Head of caudate nucleus (tissue), 42 donors: Measurements from ENCODE around the gene ASB1.
"Not testable (repeated sequence)": the region's sequence is repeated elsewhere in the genome, so short reads cannot be mapped to it uniquely, and the experiment has no call there.

Source experiments
- DNase-seq, 42 donors: peaks; one replicate each; pipeline versions ENCODE4 v3.0.0 to v3.0.0-alpha.2; 2020 to 2021; ENCODE audit warnings: mixed read lengths in 7 of 42
- intact Hi-C: fragments of 100-400 bp; cut with DNase I; formaldehyde crosslinking; loops from one replicate; pipeline ENCODE4 v1.15.0; 2022

Gene ASB1

GRCh38 chr2:238401551-238401950 lies 25.2 kb upstream of the ASB1 start:
- intact Hi-C loops: no loop called here
- no peak for DNase-seq

DNA sequence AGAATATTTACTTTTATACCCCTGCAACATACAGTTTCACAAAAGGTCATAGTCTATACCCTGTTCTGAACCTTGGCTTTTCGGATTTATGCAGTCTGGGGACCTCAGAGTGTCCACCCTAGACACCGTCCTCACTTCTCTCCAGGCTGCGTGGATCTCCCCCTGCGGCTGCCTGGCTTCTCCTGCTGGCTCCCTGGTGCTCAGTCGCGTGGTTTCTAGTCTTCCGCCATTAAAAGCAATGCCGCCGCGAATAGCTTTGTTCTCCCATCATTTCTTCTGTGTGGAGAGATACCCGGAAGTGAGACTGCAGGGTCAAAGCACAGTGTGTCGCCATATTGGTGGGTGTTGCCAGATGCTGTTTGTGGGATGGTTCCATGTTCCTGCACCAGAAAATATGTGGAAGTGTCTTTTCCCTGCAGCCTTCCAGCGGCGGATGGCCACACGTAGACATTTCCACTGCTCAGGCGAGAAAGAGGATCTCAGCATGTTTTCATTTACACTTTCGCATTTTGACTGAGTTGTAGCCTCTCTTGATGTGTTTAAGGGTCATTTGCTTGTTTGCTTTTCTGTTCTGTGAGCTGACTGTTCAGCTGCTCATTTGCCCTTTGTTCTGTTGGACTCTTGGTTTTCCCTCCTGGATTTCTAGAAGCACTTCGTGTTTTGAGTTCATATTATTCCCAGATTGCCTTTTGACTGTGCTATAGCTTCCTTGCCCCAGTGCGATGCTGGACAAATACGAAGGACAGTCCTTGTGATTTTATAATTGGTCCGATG lies 22.9 kb upstream of the ASB1 start:
- intact Hi-C loops: no loop called here
- peak in 1 of 42 donors; percentile 13 for DNase-seq

- intact Hi-C loops: no loop called here
- DNase-seq: peak in 1 of 42 donors; percentile 12
These were observed 22.1 kb upstream of the ASB1 start for GRCh38 chr2:238404406-238405216.

DNA sequence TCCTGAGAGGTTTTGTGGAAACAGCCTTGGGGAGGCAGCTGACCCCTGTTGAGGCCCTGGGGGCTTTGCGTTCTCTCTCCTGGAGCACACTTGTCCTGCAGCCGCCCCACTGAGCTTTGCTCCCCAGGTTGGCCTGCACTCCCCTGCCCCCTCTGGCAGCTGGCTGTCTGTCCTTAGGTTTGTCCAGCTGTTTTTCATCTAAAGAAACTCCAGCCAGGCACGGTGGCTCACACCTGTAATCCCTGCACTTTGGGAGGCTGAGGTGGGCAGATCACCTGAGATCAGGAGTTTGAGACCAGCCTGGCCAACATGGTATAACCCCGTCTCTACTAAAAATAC lies 21.5 kb upstream of the ASB1 start:
- intact Hi-C loops, DNase-seq: not testable (repeated sequence)

GRCh38 chr2:238406221-238406997 lies 20.3 kb upstream of the ASB1 start:
- intact Hi-C loops: no loop called here
- no peak for DNase-seq

- no peak for DNase-seq
- intact Hi-C loops: no loop called here
These were observed 19.8 kb upstream of the ASB1 start for GRCh38 chr2:238406998-238407285.

- intact Hi-C loops: no loop called here
- no peak for DNase-seq
These were observed 19.2 kb upstream of the ASB1 start for GRCh38 chr2:238407566-238407965.

- intact Hi-C loops: no loop called here
- no peak for DNase-seq
These were observed 17.9 kb upstream of the ASB1 start for GRCh38 chr2:238408615-238409340.

- intact Hi-C loops: no loop called here
- DNase-seq: no peak
These were observed 17.2 kb upstream of the ASB1 start for GRCh38 chr2:238409341-238410199.

DNA sequence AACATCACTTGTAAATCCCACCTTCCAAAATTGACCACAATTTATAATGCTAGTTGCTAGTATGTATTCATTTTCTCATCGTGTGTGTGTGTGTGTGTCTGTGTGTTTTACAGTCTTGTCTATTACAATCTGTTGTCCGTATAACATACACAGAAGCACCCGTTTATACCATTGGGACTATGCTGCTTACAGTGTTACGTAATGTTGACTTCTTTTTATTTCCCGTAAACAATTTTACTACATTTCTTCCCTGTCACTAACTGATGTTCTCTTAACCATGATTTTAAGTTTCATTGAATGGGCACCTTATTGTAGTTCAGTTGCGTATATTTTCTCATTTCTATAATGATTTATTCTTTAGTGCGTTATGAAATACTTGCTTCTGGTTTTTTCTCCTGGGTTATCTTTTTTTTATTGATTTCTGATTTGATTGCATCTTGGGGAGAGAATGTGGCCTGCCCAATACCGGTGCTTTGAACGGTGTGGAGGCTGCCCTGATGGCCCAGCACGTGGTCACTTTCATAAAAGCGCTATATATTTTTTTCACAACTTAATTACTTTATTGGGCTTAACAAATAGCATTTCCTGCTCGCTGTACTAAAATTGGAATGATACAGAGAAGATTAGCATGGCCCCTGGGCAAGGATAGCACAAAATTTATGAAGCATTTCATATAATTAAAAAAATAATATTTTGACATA lies 14.5 kb upstream of the ASB1 start:
- DNase-seq: no peak
- intact Hi-C loops: no loop called here

DNA sequence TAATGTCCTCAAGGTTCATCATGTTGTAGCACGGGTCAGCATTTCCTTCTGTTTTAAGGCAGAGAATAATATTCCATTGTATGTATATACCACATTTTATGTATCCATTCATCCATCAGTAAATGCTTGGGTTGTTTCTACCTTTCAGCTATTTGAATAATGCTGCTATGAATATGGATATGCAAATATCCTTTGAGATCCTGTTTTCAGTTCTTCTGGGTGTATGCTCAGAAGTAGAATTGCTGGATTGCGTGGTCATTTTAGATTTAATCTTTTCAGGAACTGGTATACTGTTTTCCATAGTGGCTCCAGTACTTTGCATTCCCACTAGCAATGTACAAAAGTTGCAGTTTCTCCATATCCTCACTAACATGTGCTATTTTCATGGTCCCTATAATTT lies 13.4 kb upstream of the ASB1 start:
- intact Hi-C loops: no loop called here
- DNase-seq: no peak

- no peak for DNase-seq
- intact Hi-C loops: no loop called here
These were observed 11.5 kb upstream of the ASB1 start for GRCh38 chr2:238415036-238415764.

DNA sequence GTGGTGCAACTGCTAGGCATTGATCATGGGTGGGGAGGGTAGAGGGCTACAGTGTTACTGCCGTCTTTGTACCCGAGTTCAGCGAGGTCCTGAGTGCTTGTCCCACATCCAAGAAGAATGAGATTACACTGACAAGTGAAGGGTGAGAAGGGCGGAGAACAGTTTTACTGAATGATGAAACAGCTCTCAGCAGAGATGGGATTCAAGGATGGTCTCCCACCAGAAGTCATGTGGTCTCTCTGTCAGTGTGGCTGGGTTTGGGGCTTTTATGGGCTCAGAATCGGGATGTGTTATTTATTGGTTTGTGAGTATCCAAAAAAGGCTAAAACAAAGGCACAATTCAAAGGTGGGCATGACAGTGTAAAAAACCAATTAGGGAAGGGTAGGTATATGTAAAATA lies 10.8 kb upstream of the ASB1 start:
- intact Hi-C loops: no loop called here
- no peak for DNase-seq

GRCh38 chr2:238418196-238418998 lies 8.3 kb upstream of the ASB1 start:
- DNase-seq: no peak
- intact Hi-C loops: no loop called here

DNA sequence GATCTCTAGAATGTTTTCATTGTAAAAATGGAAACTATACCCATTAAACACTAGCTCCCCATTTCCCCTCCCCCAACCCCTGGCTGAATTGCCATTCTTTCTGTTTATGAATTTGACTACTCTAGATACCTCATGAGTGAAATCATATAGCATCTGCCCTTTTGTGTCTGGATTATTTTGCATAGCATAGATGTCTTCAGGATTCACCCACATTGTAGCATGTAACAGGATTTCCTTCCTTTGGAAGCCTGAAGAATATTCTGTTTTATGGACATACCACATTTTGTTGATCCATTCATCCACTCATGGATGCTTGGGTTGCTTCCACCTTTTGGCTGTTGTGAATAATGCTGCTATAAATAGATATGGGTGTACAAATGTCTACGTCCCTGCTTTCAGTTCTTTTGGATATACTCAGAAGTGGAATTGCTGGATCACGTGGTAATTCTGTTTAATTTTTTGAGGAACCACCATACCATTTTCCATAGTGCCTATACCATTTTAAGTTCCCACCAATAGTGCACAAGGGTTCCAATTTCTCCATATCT lies 7.7 kb upstream of the ASB1 start:
- no peak for DNase-seq
- intact Hi-C loops: no loop called here

DNA sequence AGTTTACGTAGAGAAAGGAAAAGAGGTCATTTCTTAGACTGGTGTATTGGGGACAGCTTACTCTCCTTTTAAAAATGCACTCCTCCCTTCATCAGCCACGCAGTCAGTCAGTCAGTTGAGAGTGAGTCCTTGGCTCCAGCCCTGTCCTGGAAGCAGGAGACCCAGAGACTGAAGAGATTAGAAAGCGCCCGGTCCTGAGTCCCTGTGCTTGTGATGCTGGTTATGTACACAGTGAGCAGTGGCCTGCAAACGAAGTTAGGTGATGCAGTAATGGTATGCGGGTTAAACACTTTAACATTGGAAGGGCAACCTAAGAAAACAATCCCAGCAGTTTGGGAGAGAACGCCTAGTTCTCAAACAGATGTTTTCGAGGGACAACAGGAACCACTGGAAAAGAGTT lies 6.3 kb upstream of the ASB1 start:
- peak in 1 of 42 donors; percentile 25 for DNase-seq
- intact Hi-C loops: no loop called here
